AG04450 (cell line): ENCODE data around the gene PIK3R3. TPM values are rescaled to one million over a fixed set of nuclear protein-coding genes. Genes with fewer than 3 reads are reported as not detected.

ENCODE experiments used
- CTCF ChIA-PET: fragments of 300-600, 350-600 bp; formaldehyde crosslinking; extraction: SDS; loops from one replicate; lab custom pipeline; 2022; ENCODE audit warnings: antibody characterized with exemption, inconsistent platforms; lab: Charles Lee
- POLR2A ChIA-PET: fragments of 350-600 bp; formaldehyde crosslinking; extraction: SDS; loops from one replicate; lab custom pipeline; 2021; ENCODE audit warnings: antibody characterized with exemption, inconsistent platforms; lab: Yijun Ruan, JAX
- DNase-seq: peaks from one replicate; pipeline ENCODE4 v3.0.0-alpha.2; 2011; ENCODE audit warnings: low read depth, low spot score
- H3K27ac ChIP-seq: one replicate; pipeline ENCODE4 v1.5.1; 2012; ENCODE audit warnings: low read depth, low read length, control low read depth
- H3K27me3 ChIP-seq: one replicate; pipeline ENCODE4 v1.6.0; 2012; ENCODE audit warnings: low read length; ENCODE audit not compliant: control insufficient read depth, insufficient read depth
- H3K4me3 ChIP-seq: 2 replicates; pipeline ENCODE4 v1.5.1; 2011; ENCODE audit warnings: mild to moderate bottlenecking, low read depth, low read length, control low read depth
- H3K9me3 ChIP-seq: 2 replicates; pipeline ENCODE4 v1.5.1; 2012; ENCODE audit warnings: low read length; ENCODE audit not compliant: control insufficient read depth, insufficient read depth
- CTCF ChIP-seq: IDR thresholded peaks from 2 replicates; pipeline ENCODE4 v1.5.1; 2011; ENCODE audit warnings: low read depth, low read length, control low read depth, inconsistent platforms
- polyA plus RNA-seq: library from polyadenylated mRNA; depleted of rRNA; stranded (reverse); fragments of >200 nt; gene quantifications from 2 replicates; pipeline ENCODE4 v1.2.3, GENCODE V29; 2011

PIK3R3 gene
- polyA plus RNA-seq, 1 experiment, result 14.5 TPM

GRCh38 chr1:46130606-46131005, 1.8 kb downstream of the PIK3R3 start:
- ChIA-PET POLR2A (interaction anchor here (1.5 to 2.2 kb wide), 2 partner anchors 46 to 88 kb away, joined by 4 to 8 read pairs; no protein-coding TSS in a partner anchor), CTCF (interaction anchor here (0.7 kb wide), 1 partner anchor 94 kb away, joined by 4 read pairs; no protein-coding TSS in a partner anchor)
- H3K4me3 ChIP-seq, result peak overlapping the region; percentile 74
- no peaks in the 10 kb centered on the region for H3K27me3 ChIP-seq
- no peaks in the 10 kb centered on the region for H3K9me3 ChIP-seq
- no peak overlapping the region for H3K27ac ChIP-seq
- no peak for TF ChIP-seq CTCF
- no peak for DNase-seq

DNA sequence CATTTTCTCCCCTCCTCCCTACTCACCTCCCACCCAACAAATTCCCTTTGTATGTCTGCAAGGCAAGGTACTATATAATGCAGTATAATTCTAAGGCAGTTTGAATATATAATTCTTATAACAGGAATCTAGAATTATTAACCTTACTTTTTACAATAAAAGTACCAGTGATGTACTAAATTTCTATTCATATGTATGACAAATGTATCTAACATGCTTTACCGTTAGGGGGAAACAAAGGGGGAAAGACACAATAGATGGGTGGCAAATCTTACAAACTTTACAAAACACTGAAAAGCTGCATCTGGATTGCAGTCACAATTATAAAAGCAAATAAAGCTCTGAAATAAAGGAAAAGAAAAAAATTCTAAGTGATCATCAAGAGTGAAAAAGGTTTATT, 2.3 kb downstream of the PIK3R3 start:
- H3K4me3 ChIP-seq, result peak overlapping the region; percentile 74
- DNase-seq, result no peak
- no peaks in the 10 kb centered on the region for H3K9me3 ChIP-seq
- TF ChIP-seq CTCF, result no peak
- ChIA-PET CTCF (interaction anchor here (0.7 kb wide), 1 partner anchor 94 kb away, joined by 4 read pairs; no protein-coding TSS in a partner anchor), POLR2A (interaction anchor here (0.6 to 1.5 kb wide), 3 partner anchors 21 to 46 kb away, joined by 4 read pairs; no protein-coding TSS in a partner anchor)
- H3K27me3 ChIP-seq, result no peaks in the 10 kb centered on the region
- H3K27ac ChIP-seq, result no peak overlapping the region

GRCh38 chr1:46128344-46128743, 4.1 kb downstream of the PIK3R3 start:
- H3K27ac ChIP-seq, result no peak overlapping the region
- ChIA-PET CTCF (no interaction called here), POLR2A (interaction anchor here (0.6 to 0.7 kb wide), 2 partner anchors 9 to 14 kb away, joined by 4 read pairs; no protein-coding TSS in a partner anchor)
- no peak for DNase-seq
- no peaks in the 10 kb centered on the region for H3K9me3 ChIP-seq
- H3K4me3 ChIP-seq, result no peak overlapping the region
- H3K27me3 ChIP-seq, result no peaks in the 10 kb centered on the region
- TF ChIP-seq CTCF, result no peak

DNA sequence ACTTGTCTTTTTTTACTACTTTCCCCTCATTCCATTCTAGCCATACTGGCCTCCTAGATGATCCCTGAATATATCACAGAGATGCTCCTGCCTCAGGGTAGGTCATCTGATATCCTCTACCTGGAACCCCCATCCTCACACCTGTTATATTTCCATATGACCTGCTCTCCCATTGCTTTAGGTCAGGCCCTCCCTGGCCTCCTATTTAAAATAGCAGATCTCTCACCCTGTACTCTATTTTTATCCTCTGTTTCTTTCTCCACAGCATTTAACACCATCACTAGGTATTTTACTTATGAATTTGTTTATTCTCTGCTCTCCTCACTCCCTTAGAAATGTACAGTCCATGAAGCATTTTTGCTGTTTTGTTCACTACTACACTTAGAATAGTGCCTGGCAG, 13.6 kb downstream of the PIK3R3 start:
- ChIA-PET POLR2A (interaction anchor here (0.6 to 1.0 kb wide), 3 partner anchors 9 to 42 kb away, joined by 3 to 4 read pairs (median 3); partner anchors contain the start of gene PIK3R3), CTCF (no interaction called here)
- no peak for TF ChIP-seq CTCF
- no peak for DNase-seq
- H3K9me3 ChIP-seq, result no peaks in the 10 kb centered on the region
- H3K4me3 ChIP-seq, result no peak overlapping the region
- no peak overlapping the region for H3K27ac ChIP-seq
- no peaks in the 10 kb centered on the region for H3K27me3 ChIP-seq

DNA sequence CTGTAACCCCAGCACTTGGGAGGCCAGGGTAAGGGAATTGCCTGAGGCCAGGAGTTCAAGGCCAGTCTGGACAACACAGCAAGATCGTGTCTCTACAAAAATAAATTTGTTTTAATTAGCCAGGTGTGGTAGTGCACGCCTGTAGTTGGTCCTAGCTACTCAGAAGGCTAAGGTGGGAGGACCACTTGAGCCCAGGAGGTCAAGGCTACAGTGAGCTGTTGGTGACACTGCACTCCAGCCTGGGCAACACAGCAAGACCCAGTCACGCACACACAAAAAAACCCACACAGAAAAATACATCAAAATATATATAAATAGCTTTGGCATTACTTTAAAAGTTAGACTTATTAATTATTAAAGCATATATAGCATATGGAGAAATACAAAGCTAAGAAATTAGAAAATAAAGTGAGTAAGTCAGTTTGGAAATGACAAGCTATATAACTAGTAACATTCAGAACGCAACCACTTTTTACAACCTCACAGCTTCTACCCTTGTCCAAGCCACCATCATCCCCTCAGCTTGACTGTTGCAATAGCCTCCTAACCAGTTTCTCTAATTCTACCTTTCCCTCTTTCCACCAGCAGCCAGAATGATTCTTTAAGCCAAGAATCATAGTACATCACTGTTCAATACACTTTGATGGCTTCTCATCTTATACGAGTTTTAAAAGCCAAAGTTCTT, 14.5 kb downstream of the PIK3R3 start:
- no peak for TF ChIP-seq CTCF
- Histone ChIP-seq H3K27ac (no peak overlapping the region), H3K9me3 (no peaks in the 10 kb centered on the region), H3K4me3 (no peak overlapping the region), H3K27me3 (no peaks in the 10 kb centered on the region)
- DNase-seq, result no peak
- ChIA-PET CTCF (no interaction called here), POLR2A (interaction anchor here (0.8 to 1.0 kb wide), 2 partner anchors 13 to 14 kb away, joined by 3 to 4 read pairs; partner anchors contain the start of gene PIK3R3)
